ENCODE measurements around the gene CEMIP2.
A peak's percentile ranks its signal among the peaks of the same experiment; 100 is the strongest.

Gene CEMIP2, protein sequence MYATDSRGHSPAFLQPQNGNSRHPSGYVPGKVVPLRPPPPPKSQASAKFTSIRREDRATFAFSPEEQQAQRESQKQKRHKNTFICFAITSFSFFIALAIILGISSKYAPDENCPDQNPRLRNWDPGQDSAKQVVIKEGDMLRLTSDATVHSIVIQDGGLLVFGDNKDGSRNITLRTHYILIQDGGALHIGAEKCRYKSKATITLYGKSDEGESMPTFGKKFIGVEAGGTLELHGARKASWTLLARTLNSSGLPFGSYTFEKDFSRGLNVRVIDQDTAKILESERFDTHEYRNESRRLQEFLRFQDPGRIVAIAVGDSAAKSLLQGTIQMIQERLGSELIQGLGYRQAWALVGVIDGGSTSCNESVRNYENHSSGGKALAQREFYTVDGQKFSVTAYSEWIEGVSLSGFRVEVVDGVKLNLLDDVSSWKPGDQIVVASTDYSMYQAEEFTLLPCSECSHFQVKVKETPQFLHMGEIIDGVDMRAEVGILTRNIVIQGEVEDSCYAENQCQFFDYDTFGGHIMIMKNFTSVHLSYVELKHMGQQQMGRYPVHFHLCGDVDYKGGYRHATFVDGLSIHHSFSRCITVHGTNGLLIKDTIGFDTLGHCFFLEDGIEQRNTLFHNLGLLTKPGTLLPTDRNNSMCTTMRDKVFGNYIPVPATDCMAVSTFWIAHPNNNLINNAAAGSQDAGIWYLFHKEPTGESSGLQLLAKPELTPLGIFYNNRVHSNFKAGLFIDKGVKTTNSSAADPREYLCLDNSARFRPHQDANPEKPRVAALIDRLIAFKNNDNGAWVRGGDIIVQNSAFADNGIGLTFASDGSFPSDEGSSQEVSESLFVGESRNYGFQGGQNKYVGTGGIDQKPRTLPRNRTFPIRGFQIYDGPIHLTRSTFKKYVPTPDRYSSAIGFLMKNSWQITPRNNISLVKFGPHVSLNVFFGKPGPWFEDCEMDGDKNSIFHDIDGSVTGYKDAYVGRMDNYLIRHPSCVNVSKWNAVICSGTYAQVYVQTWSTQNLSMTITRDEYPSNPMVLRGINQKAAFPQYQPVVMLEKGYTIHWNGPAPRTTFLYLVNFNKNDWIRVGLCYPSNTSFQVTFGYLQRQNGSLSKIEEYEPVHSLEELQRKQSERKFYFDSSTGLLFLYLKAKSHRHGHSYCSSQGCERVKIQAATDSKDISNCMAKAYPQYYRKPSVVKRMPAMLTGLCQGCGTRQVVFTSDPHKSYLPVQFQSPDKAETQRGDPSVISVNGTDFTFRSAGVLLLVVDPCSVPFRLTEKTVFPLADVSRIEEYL (N-terminal part only)

DNA sequence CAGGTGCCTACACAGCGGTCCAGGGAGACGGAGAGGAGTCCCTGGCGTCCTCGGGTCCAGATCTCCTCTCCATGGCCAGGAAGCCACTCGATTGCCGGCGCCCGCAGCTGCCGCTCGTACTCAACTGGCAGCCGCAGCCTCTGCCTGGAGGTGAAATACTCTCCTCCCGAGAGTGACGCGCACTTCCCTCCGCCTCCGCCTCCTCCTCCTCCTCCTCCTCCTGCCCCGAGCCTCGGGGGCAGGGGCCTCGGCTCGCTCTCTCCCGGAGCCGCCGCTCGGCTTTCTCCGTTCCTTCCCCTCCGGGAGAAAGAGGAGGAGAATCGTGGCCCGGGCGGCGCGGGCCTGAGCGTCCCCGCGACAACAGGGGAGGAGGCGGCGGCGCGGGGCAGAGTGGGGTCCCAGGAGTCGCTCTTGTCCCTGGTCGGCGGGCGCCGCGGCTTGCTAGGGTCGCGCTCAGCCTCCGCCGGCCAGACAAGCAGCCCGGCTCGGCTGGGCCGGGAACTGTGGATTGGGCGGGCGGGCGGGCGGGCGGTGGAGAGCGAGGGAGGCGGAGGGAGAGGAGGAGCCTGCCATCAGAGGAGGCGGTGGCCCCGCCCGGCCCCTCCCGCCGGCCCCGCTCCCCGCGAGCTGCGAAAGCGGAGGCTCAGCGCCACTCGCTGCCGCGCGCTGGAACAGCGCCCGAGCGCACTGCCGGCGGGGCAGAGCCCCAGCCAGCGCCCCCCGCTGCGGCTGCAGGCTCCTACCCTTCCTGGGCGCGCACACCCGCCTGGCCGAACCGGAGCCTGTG lies at the start of gene CEMIP2:
Gene CEMIP2, minus strand, starts transcription at position 126 of the 787 bp plus-strand sequence. CDS start 18,140 bp downstream, outside the sequence.
- TF ChIP-seq, protein P1, sequence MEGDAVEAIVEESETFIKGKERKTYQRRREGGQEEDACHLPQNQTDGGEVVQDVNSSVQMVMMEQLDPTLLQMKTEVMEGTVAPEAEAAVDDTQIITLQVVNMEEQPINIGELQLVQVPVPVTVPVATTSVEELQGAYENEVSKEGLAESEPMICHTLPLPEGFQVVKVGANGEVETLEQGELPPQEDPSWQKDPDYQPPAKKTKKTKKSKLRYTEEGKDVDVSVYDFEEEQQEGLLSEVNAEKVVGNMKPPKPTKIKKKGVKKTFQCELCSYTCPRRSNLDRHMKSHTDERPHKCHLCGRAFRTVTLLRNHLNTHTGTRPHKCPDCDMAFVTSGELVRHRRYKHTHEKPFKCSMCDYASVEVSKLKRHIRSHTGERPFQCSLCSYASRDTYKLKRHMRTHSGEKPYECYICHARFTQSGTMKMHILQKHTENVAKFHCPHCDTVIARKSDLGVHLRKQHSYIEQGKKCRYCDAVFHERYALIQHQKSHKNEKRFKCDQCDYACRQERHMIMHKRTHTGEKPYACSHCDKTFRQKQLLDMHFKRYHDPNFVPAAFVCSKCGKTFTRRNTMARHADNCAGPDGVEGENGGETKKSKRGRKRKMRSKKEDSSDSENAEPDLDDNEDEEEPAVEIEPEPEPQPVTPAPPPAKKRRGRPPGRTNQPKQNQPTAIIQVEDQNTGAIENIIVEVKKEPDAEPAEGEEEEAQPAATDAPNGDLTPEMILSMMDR (IDR thresholded peaks at IDR 0.05; ENCODE audit: low read depth, low read length, missing control alignments), result no peak
- peak within 1 kb of the TSS; percentile 92 for H3K4me3 ChIP-seq (replicated peaks; ENCODE audit: low read depth, low read length)
- DNase-seq (ENCODE audit: extremely low read depth, low read depth), result no peak

DNA sequence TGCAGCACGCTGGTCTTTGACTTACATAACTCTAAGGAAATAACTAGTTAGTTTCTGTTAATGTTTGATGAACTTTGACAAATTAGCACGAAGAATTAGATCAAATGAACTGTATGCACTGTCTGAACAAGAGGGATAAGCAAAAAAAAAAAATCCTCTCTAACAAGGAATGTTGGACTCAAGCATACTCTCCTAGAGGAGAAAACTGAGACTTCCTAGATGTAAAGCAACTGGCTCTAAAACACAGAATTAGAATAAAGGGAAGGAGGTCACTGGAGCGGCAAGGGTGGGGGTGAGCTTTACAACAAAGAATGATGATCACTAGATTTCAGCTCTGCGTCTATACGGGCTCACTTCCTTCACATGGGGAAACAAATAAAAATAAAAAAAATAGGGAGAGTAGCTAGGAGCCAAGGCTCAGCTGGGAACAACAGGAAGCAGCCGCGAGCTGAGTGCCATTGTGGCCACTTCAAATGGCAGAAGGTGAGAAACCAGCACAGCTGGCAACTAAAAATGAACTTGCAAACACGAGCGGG lies 48.7 kb upstream of the CEMIP2 start:
- H3K4me3 ChIP-seq (replicated peaks; ENCODE audit: low read depth, low read length), result no peak overlapping the region
- DNase-seq (ENCODE audit: extremely low read depth, low read depth), result no peak
- TF ChIP-seq, protein P1 (IDR thresholded peaks at IDR 0.05; ENCODE audit: low read depth, low read length, missing control alignments), result no peak

DNA sequence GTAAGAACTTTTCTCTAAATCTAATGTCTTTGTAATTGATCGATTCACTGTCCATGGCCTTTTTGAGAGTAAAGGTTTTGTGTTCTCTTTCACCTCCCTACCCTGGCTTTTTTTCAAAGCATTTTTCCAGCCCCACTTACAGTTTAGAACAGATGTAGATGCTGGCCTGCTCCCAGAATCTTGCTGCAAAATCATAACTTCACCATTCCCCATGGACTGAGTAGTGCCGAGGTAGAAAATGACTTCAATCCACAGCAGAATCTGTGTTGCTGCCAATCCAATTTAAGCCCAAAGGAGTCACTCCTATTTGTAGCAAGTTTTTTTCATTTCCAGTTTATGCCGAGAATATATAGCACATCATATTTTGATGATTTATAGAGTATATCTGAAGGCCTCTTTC lies 46.5 kb upstream of the CEMIP2 start:
- no peak overlapping the region for H3K4me3 ChIP-seq (replicated peaks; ENCODE audit: low read depth, low read length)
- TF ChIP-seq, protein P1 (IDR thresholded peaks at IDR 0.05; ENCODE audit: low read depth, low read length, missing control alignments), result no peak
- DNase-seq (ENCODE audit: extremely low read depth, low read depth), result no peak

DNA sequence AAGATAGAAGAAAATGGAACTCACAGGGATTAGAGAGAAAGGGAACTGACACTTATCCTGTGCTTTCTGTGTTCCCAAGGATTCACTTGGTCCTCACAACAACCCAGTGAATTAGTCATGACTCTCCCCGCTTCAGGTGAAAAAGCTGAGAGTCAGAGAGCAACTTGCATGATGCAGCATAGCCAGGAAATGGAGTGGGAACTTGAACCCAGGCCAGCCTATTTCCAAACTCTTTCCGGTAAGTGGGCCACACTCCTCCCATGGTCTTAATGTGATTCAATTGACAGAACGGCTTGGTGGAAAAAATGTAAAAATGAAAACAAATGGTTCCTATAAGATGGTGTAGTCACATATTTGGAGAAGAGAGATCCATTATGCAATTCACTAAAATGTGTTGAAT lies 45.9 kb upstream of the CEMIP2 start:
- H3K4me3 ChIP-seq (replicated peaks; ENCODE audit: low read depth, low read length), result no peak overlapping the region
- DNase-seq (ENCODE audit: extremely low read depth, low read depth), result no peak
- TF ChIP-seq, protein P1 (IDR thresholded peaks at IDR 0.05; ENCODE audit: low read depth, low read length, missing control alignments), result no peak

DNA sequence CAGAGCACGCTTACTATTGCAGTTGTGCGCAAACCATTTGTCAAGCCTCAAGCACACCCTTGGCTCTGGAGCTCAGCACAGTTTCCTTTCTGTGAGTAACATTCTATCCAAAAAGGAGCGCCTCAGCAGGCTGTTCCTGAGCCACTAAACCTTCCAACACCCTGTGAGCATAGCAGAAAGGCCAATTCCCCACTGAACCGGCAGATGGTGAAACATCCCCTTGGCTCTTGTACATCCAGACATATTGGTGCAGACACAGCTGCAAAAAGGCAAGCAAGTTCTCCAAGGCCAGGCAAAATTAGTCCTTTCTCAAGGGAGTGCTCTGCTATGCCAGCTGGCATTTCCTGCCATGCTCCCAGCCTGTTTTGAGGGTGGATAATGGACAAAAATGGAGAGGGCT lies 44.1 kb upstream of the CEMIP2 start:
- no peak for DNase-seq (ENCODE audit: extremely low read depth, low read depth)
- H3K4me3 ChIP-seq (replicated peaks; ENCODE audit: low read depth, low read length), result no peak overlapping the region
- TF ChIP-seq, protein P1 (IDR thresholded peaks at IDR 0.05; ENCODE audit: low read depth, low read length, missing control alignments), result no peak
